GM23338 (cell line): ENCODE results near the gene METTL22. TPM values are rescaled to one million over a fixed set of nuclear protein-coding genes. Genes with fewer than 3 reads are reported as not detected.

Experiments used
- ATAC-seq: fragments of 200-7000 bp; cut with Tn5 transposase; 3 replicates; pipeline ENCODE4 v1.9.1; 2020
- DNase-seq: peaks from one replicate; pipeline ENCODE4 v3.0.0-alpha.2; 2015; ENCODE audit warnings: low spot score
- H2AFZ ChIP-seq: fragments of 200-600 bp; sonication (generic); 2 replicates; pipeline ENCODE4 v1.8.0; 2016; ENCODE audit warnings: antibody characterized with exemption, mild to moderate bottlenecking, moderate library complexity
- H3F3A ChIP-seq: fragments of 200-600 bp; sonication (generic); replicated peaks from 2 replicates; pipeline ENCODE4 v1.8.0; 2017; ENCODE audit warnings: antibody characterized with exemption, mixed run types, low read depth
- H3K27ac ChIP-seq: fragments of 200-600 bp; sonication (generic); 2 replicates; pipeline ENCODE4 v1.6.1; 2016; ENCODE audit warnings: low read depth
- H3K27me3 ChIP-seq: fragments of 200-600 bp; sonication (generic); 2 replicates; pipeline ENCODE4 v1.8.0; 2016; ENCODE audit warnings: mild to moderate bottlenecking, mixed run types, moderate library complexity; ENCODE audit not compliant: insufficient read depth
- H3K36me3 ChIP-seq: fragments of 200-600 bp; sonication (generic); 2 replicates; pipeline ENCODE4 v1.8.0; 2016; ENCODE audit warnings: mild to moderate bottlenecking; ENCODE audit not compliant: insufficient read depth
- H3K4me1 ChIP-seq: fragments of 200-600 bp; sonication (generic); 2 replicates; pipeline ENCODE4 v1.8.0; 2016; ENCODE audit warnings: mild to moderate bottlenecking, moderate library complexity; ENCODE audit not compliant: insufficient read depth
- H3K4me2 ChIP-seq: fragments of 200-600 bp; sonication (generic); 2 replicates; pipeline ENCODE4 v1.7.1; 2017; ENCODE audit warnings: mixed run types
- H3K4me3 ChIP-seq: fragments of 200-600 bp; sonication (generic); 2 replicates; pipeline ENCODE4 v1.6.1; 2016; ENCODE audit warnings: mixed run types
- H3K79me2 ChIP-seq: fragments of 200-600 bp; sonication (generic); replicated peaks from 2 replicates; pipeline ENCODE4 v1.8.0; 2017; ENCODE audit warnings: mild to moderate bottlenecking; ENCODE audit not compliant: insufficient read depth
- H3K9me2 ChIP-seq: fragments of 200-600 bp; sonication (generic); 2 replicates; pipeline ENCODE4 v1.8.0; 2017; ENCODE audit not compliant: insufficient read depth
- H4K20me1 ChIP-seq: fragments of 200-600 bp; sonication (generic); replicated peaks from 2 replicates; pipeline ENCODE4 v1.8.0; 2017; ENCODE audit warnings: mild to moderate bottlenecking; ENCODE audit not compliant: insufficient read depth
- H3K27ac Mint-ChIP-seq: 2 replicates; pipeline ENCODE4 v1.8.0; 2020; ENCODE audit warnings: inconsistent platforms, mild to moderate bottlenecking, moderate library complexity, mixed read lengths
- H3K27me3 Mint-ChIP-seq: 3 replicates; pipeline ENCODE4 v1.8.0; 2022; ENCODE audit warnings: low read depth, mild to moderate bottlenecking, moderate library complexity, mixed read lengths, inconsistent platforms; ENCODE audit not compliant: insufficient read depth, poor library complexity
- H3K36me3 Mint-ChIP-seq: 3 replicates; pipeline ENCODE4 v1.8.0; 2021; ENCODE audit warnings: low read depth, mild to moderate bottlenecking, inconsistent platforms, moderate library complexity, mixed read lengths
- H3K4me1 Mint-ChIP-seq: 3 replicates; pipeline ENCODE4 v1.8.0; 2020; ENCODE audit warnings: mild to moderate bottlenecking, inconsistent platforms, mixed read lengths
- H3K4me3 Mint-ChIP-seq: 3 replicates; pipeline ENCODE4 v1.8.0; 2021; ENCODE audit warnings: moderate library complexity, mild to moderate bottlenecking, inconsistent platforms, mixed read lengths
- H3K9me3 Mint-ChIP-seq: 3 replicates; pipeline ENCODE4 v1.8.0; 2020; ENCODE audit warnings: moderate library complexity, mild to moderate bottlenecking, inconsistent platforms, mixed read lengths
- EZH2 ChIP-seq: fragments of 200-600 bp; sonication (generic); IDR thresholded peaks from one replicate; pipeline ENCODE4 v1.8.0; 2017; ENCODE audit warnings: antibody characterized with exemption, mild to moderate bottlenecking, low read depth; ENCODE audit not compliant: unreplicated experiment
- POLR2AphosphoS5 ChIP-seq: IDR thresholded peaks from 2 replicates; pipeline ENCODE4 v1.6.1; 2016; ENCODE audit warnings: antibody characterized with exemption, low read depth
- STAT1 ChIP-seq: IDR thresholded peaks from one replicate; pipeline ENCODE4 v1.6.1; 2016; ENCODE audit warnings: antibody characterized with exemption; ENCODE audit not compliant: unreplicated experiment
- polyA plus RNA-seq: library from polyadenylated mRNA; unstranded; fragments of >200 nt; fragmentation: Nextera tagmentation; extraction: Ambion mirVana; gene quantifications from 2 replicates; pipeline ENCODE4 v1.2.1, GENCODE V29; 2016
- total RNA-seq: library from RNA; depleted of rRNA; stranded (reverse); fragments of >200 nt; shearing (Covaris generic); gene quantifications from 2 replicates; pipeline ENCODE4 v1.2.3, GENCODE V29; 2014
- TF ChIP-seq, protein P1 (sequence below): IDR thresholded peaks from 2 replicates; pipeline ENCODE4 v1.6.1; 2016; ENCODE audit warnings: antibody characterized with exemption
- TF ChIP-seq, protein P2 (sequence below), 2 experiments: fragments of 200-600 bp in 1 of 2; sonication (generic) in 1 of 2; conservative IDR thresholded peaks; 2 replicates each; pipeline versions ENCODE4 v1.5.1 to v1.6.1; 2016 to 2017; ENCODE audit warnings: antibody characterized with exemption in 2 of 2, low read depth in 2 of 2, mild to moderate bottlenecking in 2 of 2, moderate library complexity in 1 of 2
- TF ChIP-seq, protein P3 (sequence below): IDR thresholded peaks from one replicate; pipeline ENCODE4 v1.6.1; 2018; ENCODE audit warnings: antibody characterized with exemption; ENCODE audit not compliant: unreplicated experiment

The METTL22 gene
- total and polyA plus RNA-seq, 2 experiments from 2014 or later = 51.4 to 51.8 TPM

DNA sequence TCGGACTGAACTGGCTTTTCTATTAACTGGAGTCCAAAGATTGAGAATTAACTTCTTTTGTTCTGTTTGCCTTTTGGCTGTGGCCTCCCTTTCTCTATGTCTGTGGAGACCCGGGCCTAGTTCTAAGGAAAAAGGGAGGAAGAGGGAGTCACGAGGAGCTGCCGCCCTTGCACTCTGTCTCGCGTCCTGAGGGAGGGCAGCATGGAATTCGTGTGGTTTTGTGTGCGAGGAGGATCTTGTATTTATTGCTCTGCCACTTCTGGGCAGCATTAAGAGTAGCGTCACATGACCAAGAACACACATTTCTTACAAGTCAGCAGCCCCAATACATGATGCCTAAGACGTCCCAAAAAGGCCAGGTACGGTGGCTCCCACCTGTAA, 23.6 kb downstream of the METTL22 start:
- H3K36me3 Mint-ChIP-seq = peaks cover 86% of the 10 kb centered on the region
- ATAC-seq (no peak), DNase-seq (no peak)
- no peaks in the 10 kb centered on the region for H3K4me1 Mint-ChIP-seq
- H3K9me3 Mint-ChIP-seq = no peaks in the 10 kb centered on the region
- Histone ChIP-seq H3K27ac (no peak overlapping the region), H3K9me2 (no peaks in the 10 kb centered on the region), H3F3A (no peaks in the 10 kb centered on the region), H3K36me3 (peaks cover 40% of the 10 kb centered on the region), H3K4me2 (no peak overlapping the region), H3K4me1 (no peaks in the 10 kb centered on the region), H2AFZ (no peak overlapping the region), H4K20me1 (peaks cover 4% of the 10 kb centered on the region; the same call in 1 of the 2 replicates), H3K4me3 (no peak overlapping the region), H3K79me2 (no peaks in the 10 kb centered on the region; the same call in 1 of the 2 replicates), H3K27me3 (no peaks in the 10 kb centered on the region)
- no peak for TF ChIP-seq EZH2
- H3K27ac Mint-ChIP-seq = no peak overlapping the region
- H3K27me3 Mint-ChIP-seq = peaks cover 5% of the 10 kb centered on the region
- no peak overlapping the region for H3K4me3 Mint-ChIP-seq

DNA sequence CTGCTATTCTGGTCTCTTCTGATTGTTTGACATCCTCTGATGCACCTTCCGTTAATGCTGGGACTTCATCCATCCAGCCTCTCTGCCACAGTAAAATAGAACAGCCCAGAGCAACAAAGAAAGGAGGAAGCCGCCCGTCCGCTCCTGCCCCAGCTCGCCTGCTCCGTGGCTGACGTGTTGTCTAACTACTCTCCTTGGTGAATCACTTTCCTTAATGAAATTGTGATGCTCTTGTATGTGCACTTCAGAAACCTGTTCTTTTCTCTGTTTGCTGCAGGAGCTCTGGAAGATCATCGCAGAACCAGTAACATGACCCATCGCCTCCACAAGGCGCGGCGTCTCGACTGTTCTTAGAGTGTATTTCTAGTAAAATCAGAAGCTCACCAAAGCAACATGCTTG, 24.3 kb downstream of the METTL22 start:
- no peaks in the 10 kb centered on the region for H3K4me1 Mint-ChIP-seq
- no peak overlapping the region for H2AFZ ChIP-seq
- DNase-seq = no peak
- H3K4me3 Mint-ChIP-seq = no peak overlapping the region
- H3F3A ChIP-seq = no peaks in the 10 kb centered on the region
- peaks cover 4% of the 10 kb centered on the region; the same call in 1 of the 2 replicates for H4K20me1 ChIP-seq
- no peaks in the 10 kb centered on the region for H3K9me2 ChIP-seq
- no peak overlapping the region for H3K4me3 ChIP-seq
- peaks cover 40% of the 10 kb centered on the region for H3K36me3 ChIP-seq
- peaks cover 5% of the 10 kb centered on the region for H3K27me3 Mint-ChIP-seq
- no peak overlapping the region for H3K4me2 ChIP-seq
- TF ChIP-seq, protein P1, sequence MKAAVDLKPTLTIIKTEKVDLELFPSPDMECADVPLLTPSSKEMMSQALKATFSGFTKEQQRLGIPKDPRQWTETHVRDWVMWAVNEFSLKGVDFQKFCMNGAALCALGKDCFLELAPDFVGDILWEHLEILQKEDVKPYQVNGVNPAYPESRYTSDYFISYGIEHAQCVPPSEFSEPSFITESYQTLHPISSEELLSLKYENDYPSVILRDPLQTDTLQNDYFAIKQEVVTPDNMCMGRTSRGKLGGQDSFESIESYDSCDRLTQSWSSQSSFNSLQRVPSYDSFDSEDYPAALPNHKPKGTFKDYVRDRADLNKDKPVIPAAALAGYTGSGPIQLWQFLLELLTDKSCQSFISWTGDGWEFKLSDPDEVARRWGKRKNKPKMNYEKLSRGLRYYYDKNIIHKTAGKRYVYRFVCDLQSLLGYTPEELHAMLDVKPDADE = no peak
- TF ChIP-seq, protein P2, sequence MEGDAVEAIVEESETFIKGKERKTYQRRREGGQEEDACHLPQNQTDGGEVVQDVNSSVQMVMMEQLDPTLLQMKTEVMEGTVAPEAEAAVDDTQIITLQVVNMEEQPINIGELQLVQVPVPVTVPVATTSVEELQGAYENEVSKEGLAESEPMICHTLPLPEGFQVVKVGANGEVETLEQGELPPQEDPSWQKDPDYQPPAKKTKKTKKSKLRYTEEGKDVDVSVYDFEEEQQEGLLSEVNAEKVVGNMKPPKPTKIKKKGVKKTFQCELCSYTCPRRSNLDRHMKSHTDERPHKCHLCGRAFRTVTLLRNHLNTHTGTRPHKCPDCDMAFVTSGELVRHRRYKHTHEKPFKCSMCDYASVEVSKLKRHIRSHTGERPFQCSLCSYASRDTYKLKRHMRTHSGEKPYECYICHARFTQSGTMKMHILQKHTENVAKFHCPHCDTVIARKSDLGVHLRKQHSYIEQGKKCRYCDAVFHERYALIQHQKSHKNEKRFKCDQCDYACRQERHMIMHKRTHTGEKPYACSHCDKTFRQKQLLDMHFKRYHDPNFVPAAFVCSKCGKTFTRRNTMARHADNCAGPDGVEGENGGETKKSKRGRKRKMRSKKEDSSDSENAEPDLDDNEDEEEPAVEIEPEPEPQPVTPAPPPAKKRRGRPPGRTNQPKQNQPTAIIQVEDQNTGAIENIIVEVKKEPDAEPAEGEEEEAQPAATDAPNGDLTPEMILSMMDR (conservative IDR thresholded peaks at IDR 0.05; ENCODE audit: low read depth in 2 of 2) = no peak
- TF ChIP-seq, protein P3, sequence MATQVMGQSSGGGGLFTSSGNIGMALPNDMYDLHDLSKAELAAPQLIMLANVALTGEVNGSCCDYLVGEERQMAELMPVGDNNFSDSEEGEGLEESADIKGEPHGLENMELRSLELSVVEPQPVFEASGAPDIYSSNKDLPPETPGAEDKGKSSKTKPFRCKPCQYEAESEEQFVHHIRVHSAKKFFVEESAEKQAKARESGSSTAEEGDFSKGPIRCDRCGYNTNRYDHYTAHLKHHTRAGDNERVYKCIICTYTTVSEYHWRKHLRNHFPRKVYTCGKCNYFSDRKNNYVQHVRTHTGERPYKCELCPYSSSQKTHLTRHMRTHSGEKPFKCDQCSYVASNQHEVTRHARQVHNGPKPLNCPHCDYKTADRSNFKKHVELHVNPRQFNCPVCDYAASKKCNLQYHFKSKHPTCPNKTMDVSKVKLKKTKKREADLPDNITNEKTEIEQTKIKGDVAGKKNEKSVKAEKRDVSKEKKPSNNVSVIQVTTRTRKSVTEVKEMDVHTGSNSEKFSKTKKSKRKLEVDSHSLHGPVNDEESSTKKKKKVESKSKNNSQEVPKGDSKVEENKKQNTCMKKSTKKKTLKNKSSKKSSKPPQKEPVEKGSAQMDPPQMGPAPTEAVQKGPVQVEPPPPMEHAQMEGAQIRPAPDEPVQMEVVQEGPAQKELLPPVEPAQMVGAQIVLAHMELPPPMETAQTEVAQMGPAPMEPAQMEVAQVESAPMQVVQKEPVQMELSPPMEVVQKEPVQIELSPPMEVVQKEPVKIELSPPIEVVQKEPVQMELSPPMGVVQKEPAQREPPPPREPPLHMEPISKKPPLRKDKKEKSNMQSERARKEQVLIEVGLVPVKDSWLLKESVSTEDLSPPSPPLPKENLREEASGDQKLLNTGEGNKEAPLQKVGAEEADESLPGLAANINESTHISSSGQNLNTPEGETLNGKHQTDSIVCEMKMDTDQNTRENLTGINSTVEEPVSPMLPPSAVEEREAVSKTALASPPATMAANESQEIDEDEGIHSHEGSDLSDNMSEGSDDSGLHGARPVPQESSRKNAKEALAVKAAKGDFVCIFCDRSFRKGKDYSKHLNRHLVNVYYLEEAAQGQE = no peak
- TF ChIP-seq POLR2AphosphoS5 (no peak), STAT1 (no peak)
- no peaks in the 10 kb centered on the region for H3K4me1 ChIP-seq
- H3K9me3 Mint-ChIP-seq = no peaks in the 10 kb centered on the region
- H3K27me3 ChIP-seq = no peaks in the 10 kb centered on the region
- ATAC-seq = no peak
- H3K79me2 ChIP-seq = no peaks in the 10 kb centered on the region; the same call in 1 of the 2 replicates
- no peak overlapping the region for H3K27ac Mint-ChIP-seq
- no peak overlapping the region for H3K27ac ChIP-seq
- peaks cover 83% of the 10 kb centered on the region for H3K36me3 Mint-ChIP-seq
